ENCODE measurements around the gene PGLYRP3.
"Not testable (repeated sequence)": the region's sequence is repeated elsewhere in the genome, so short reads cannot be mapped to it uniquely, and the experiment has no call there.

The PGLYRP3 gene

GRCh38 chr1:153314388-153314787 is 1.6 kb upstream of the PGLYRP3 start:
- DNase-seq (ENCODE audit: low read depth in 3 of 3, low spot score in 1 of 3): not testable (repeated sequence)

- DNase-seq (ENCODE audit: low read depth in 3 of 3, low spot score in 1 of 3): no peak
These were observed 536 bp upstream of the PGLYRP3 start for GRCh38 chr1:153313288-153313687.

- DNase-seq (ENCODE audit: low read depth in 3 of 3, low spot score in 1 of 3): no peak
These were observed 2.2 kb downstream of the PGLYRP3 start for GRCh38 chr1:153310526-153310925.

GRCh38 chr1:153309441-153309840 is 3.3 kb downstream of the PGLYRP3 start:
- DNase-seq (ENCODE audit: low read depth in 3 of 3, low spot score in 1 of 3): no peak

GRCh38 chr1:153308540-153308939 is 4.2 kb downstream of the PGLYRP3 start:
- DNase-seq (ENCODE audit: low read depth in 3 of 3, low spot score in 1 of 3): no peak

GRCh38 chr1:153307221-153307600 is 5.5 kb downstream of the PGLYRP3 start:
- DNase-seq (ENCODE audit: low read depth in 3 of 3, low spot score in 1 of 3): no peak

GRCh38 chr1:153306303-153307220 is 6.2 kb downstream of the PGLYRP3 start:
- no peak for DNase-seq (ENCODE audit: low read depth in 3 of 3, low spot score in 1 of 3)

GRCh38 chr1:153305682-153306081 is 7.1 kb downstream of the PGLYRP3 start:
- DNase-seq (ENCODE audit: low read depth in 3 of 3, low spot score in 1 of 3): no peak

- no peak for DNase-seq (ENCODE audit: low read depth in 3 of 3, low spot score in 1 of 3)
These were observed 10.4 kb downstream of the PGLYRP3 start for GRCh38 chr1:153302308-153302707.

- DNase-seq (ENCODE audit: low read depth in 3 of 3, low spot score in 1 of 3): no peak
These were observed 18.9 kb downstream of the PGLYRP3 start for GRCh38 chr1:153293851-153294250.

- no peak for DNase-seq (ENCODE audit: low read depth in 3 of 3, low spot score in 1 of 3)
These were observed 19.3 kb downstream of the PGLYRP3 start for GRCh38 chr1:153293480-153293775.

- DNase-seq (ENCODE audit: low read depth in 3 of 3, low spot score in 1 of 3): no peak
These were observed 19.8 kb downstream of the PGLYRP3 start for GRCh38 chr1:153292740-153293479.

- no peak for DNase-seq (ENCODE audit: low read depth in 3 of 3, low spot score in 1 of 3)
These were observed 20.6 kb downstream of the PGLYRP3 start for GRCh38 chr1:153292185-153292584.

GRCh38 chr1:153291514-153291913 is 21.2 kb downstream of the PGLYRP3 start:
- DNase-seq (ENCODE audit: low read depth in 3 of 3, low spot score in 1 of 3): no peak

GRCh38 chr1:153288634-153289275 is 24.0 kb downstream of the PGLYRP3 start:
- no peak for DNase-seq (ENCODE audit: low read depth in 3 of 3, low spot score in 1 of 3)

GRCh38 chr1:153277852-153278251 is 34.9 kb downstream of the PGLYRP3 start:
- peak in 1 of 3 donors; percentile 27 for DNase-seq (ENCODE audit: low read depth in 3 of 3, low spot score in 1 of 3)

- DNase-seq (ENCODE audit: low read depth in 3 of 3, low spot score in 1 of 3): no peak
These were observed 40.6 kb downstream of the PGLYRP3 start for GRCh38 chr1:153272186-153272585.

- no peak for DNase-seq (ENCODE audit: low read depth in 3 of 3, low spot score in 1 of 3)
These were observed 41.0 kb downstream of the PGLYRP3 start for GRCh38 chr1:153271711-153272110.

GRCh38 chr1:153265457-153265856 is 47.3 kb downstream of the PGLYRP3 start:
- no peak for DNase-seq (ENCODE audit: low read depth in 3 of 3, low spot score in 1 of 3)

GRCh38 chr1:153262462-153263157 is 50.1 kb downstream of the PGLYRP3 start:
- DNase-seq (ENCODE audit: low read depth in 3 of 3, low spot score in 1 of 3): no peak

- no peak for DNase-seq (ENCODE audit: low read depth in 3 of 3, low spot score in 1 of 3)
These were observed 50.7 kb downstream of the PGLYRP3 start for GRCh38 chr1:153262070-153262366.
